MCF 10A (cell line): ENCODE results near the gene LZTR1. TPM values are rescaled to one million over a fixed set of nuclear protein-coding genes. Genes with fewer than 3 reads are reported as not detected.

Experiments used
- BruUV-seq: library from RNA; stranded (reverse); fragments of 400-500 nt; replicated peaks from 2 replicates; lab custom pipeline; 2021; lab: Mats Ljungman, UMichigan
- CTCF ChIA-PET: fragments of 300-600 bp; sonication (Branson Sonifier 250); formaldehyde crosslinking; extraction: SDS; loops from one replicate; lab custom pipeline; 2021; ENCODE audit warnings: antibody characterized with exemption, inconsistent platforms; lab: Yijun Ruan, JAX
- POLR2A ChIA-PET: fragments of 300-600, 350-650 bp; sonication (Branson Sonifier 250); formaldehyde crosslinking; extraction: SDS; loops from one replicate; lab custom pipeline; 2020; ENCODE audit warnings: antibody characterized with exemption, inconsistent platforms; lab: Yijun Ruan, JAX
- DNase-seq: peaks from one replicate; pipeline ENCODE4 v3.0.0-alpha.2; 2018; ENCODE audit not compliant: unreplicated experiment
- H3K27ac Mint-ChIP-seq: one replicate; pipeline ENCODE4 v1.8.0; 2022; ENCODE audit warnings: mild to moderate bottlenecking, low read depth, mixed read lengths; ENCODE audit not compliant: unreplicated experiment
- H3K27me3 Mint-ChIP-seq: one replicate; pipeline ENCODE4 v1.8.0; 2022; ENCODE audit warnings: mixed read lengths; ENCODE audit not compliant: insufficient read depth, unreplicated experiment
- H3K36me3 Mint-ChIP-seq: one replicate; pipeline ENCODE4 v1.8.0; 2022; ENCODE audit warnings: mild to moderate bottlenecking, moderate library complexity, mixed read lengths; ENCODE audit not compliant: insufficient read depth, unreplicated experiment
- H3K4me1 Mint-ChIP-seq: one replicate; pipeline ENCODE4 v1.8.0; 2022; ENCODE audit warnings: mixed read lengths; ENCODE audit not compliant: insufficient read depth, unreplicated experiment
- H3K4me3 Mint-ChIP-seq: one replicate; pipeline ENCODE4 v1.8.0; 2022; ENCODE audit warnings: mild to moderate bottlenecking, moderate library complexity, mixed read lengths; ENCODE audit not compliant: unreplicated experiment
- H3K9me3 Mint-ChIP-seq: one replicate; pipeline ENCODE4 v1.8.0; 2022; ENCODE audit warnings: mixed read lengths; ENCODE audit not compliant: unreplicated experiment
- intact Hi-C: fragments of 100-400 bp; cut with micrococcal nuclease; formaldehyde crosslinking; loops from 2 replicates; pipeline ENCODE4 v1.14.1; 2022
- total RNA-seq: library from RNA; stranded (reverse); gene quantifications from 2 replicates; pipeline ENCODE4 v1.2.3, GENCODE V29; 2022
- TF ChIP-seq, protein P1 (sequence below): fragments of 200-600 bp; IDR thresholded peaks from one replicate; pipeline ENCODE4 v1.8.0; 2022; ENCODE audit warnings: antibody characterized with exemption, mild to moderate bottlenecking; ENCODE audit not compliant: unreplicated experiment

The LZTR1 gene
- total RNA-seq, 1 experiment from 2014 or later, result 49.2 TPM

DNA sequence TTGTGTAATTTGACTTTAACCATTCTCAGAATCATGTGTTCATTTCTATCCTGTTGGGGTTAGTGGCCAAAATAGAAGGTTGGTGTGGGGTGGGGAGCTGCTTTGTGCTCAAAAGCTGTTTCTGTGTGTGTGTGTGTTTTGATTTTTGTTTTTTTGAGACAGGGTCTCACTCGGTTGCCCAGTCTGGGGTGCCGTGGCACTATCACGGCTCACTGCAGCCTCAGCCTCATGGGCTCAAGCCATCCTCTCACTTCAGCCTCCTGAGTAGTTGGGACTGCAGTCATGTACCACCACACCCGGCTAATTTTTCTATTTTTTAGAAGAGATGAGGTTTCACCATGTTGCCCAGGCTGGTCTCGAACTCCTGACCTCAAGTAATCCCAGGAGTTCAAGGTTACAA, 33.1 kb upstream of the LZTR1 start:
- CTCF ChIA-PET, result interaction anchor here (0.5 kb wide), 1 partner anchor 24 kb away, joined by 3 read pairs; no protein-coding TSS in a partner anchor

DNA sequence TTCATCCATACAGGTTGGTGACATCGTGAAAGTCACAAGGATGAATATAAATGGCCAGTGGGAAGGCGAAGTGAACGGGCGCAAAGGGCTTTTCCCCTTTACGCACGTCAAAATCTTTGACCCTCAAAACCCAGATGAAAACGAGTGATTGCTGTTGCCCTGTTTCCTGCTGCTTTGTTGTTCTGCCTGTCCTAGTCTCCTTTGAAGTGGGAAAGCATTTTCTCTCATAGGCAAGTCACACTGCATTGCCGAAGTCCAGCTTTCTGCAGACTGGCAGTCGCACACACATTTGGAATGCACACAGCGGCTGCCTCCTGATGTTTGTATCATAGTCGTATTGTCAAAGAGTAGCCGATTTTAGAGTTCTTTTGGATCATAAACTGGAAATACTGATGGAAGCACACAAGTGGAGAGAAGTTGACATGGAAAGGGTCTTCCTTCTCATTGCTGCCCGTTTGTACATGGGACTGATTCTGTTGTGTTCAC, 32.4 kb upstream of the LZTR1 start:
- TF ChIP-seq, protein P1, sequence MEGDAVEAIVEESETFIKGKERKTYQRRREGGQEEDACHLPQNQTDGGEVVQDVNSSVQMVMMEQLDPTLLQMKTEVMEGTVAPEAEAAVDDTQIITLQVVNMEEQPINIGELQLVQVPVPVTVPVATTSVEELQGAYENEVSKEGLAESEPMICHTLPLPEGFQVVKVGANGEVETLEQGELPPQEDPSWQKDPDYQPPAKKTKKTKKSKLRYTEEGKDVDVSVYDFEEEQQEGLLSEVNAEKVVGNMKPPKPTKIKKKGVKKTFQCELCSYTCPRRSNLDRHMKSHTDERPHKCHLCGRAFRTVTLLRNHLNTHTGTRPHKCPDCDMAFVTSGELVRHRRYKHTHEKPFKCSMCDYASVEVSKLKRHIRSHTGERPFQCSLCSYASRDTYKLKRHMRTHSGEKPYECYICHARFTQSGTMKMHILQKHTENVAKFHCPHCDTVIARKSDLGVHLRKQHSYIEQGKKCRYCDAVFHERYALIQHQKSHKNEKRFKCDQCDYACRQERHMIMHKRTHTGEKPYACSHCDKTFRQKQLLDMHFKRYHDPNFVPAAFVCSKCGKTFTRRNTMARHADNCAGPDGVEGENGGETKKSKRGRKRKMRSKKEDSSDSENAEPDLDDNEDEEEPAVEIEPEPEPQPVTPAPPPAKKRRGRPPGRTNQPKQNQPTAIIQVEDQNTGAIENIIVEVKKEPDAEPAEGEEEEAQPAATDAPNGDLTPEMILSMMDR, result no peak
- no peak for DNase-seq
- Mint-ChIP-seq H3K36me3 (peaks cover 66% of the 10 kb centered on the region), H3K27me3 (no peaks in the 10 kb centered on the region), H3K4me1 (peaks cover 49% of the 10 kb centered on the region), H3K4me3 (no peak overlapping the region), H3K27ac (peak overlapping the region; percentile 77), H3K9me3 (no peaks in the 10 kb centered on the region)
- intact Hi-C loops, result loop anchor here (5.0 kb wide), 1 partner anchor 32 kb away; the partner anchor contains the start of gene CRKL
- ChIA-PET POLR2A (interaction anchor here (0.8 to 2.5 kb wide), 3 partner anchors 30 to 49 kb away, joined by 3 to 8 read pairs (median 3); partner anchors contain the start of gene LZTR1), CTCF (interaction anchor here (0.5 to 1.7 kb wide), 2 partner anchors 64 to 163 kb away, joined by 3 to 7 read pairs; no protein-coding TSS in a partner anchor)
- no TSS peak for BruUV-seq

More for the DNA sequence above, 33.1 kb upstream of the LZTR1 start:
- Mint-ChIP-seq H3K27me3 (no peaks in the 10 kb centered on the region), H3K4me1 (peaks cover 44% of the 10 kb centered on the region), H3K4me3 (no peak overlapping the region), H3K27ac (no peak overlapping the region), H3K36me3 (peaks cover 62% of the 10 kb centered on the region), H3K9me3 (no peaks in the 10 kb centered on the region)
- no TSS peak for BruUV-seq
- POLR2A ChIA-PET, result interaction anchor here (0.5 to 2.5 kb wide), 2 partner anchors 29 to 71 kb away, joined by 3 to 8 read pairs; no protein-coding TSS in a partner anchor
- intact Hi-C loops, result no loop called here
- DNase-seq, result no peak
- TF ChIP-seq, protein P1, result no peak

DNA sequence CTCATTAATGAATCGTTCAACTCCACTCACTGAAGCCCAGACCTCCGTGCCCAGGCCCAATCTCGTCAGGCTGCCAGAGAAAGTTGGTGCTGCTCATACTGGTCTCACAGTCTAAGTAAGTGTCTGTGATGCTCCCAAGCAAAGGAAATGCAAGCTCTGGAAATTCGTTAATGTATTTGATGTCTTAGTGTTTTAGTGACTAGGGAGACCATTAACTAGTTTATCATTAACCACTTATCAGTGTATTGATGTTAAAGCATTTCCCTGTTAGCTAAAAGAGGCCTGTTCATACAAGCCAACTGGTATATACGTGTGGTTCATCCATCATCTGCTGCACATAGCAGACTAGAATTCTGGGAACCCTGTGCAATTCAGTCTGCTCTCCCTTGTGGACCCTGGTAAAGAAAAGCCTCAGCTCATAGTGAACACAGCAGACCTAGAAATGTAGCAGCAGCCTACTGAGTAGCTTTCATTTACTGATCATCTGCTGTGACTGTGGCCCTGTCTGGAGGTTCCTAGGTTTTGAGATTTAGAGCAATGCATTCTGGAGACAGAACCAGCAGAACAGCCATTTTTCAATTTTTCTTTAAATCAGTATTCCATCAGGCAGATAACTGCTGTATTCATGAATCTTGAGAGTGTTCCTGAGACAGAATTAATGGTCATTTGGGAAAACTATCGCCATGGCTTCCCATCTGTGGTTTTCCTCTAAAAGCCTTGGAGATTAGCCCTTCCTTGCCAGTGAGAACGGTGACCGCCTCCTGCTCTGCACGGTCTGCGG, 30.8 kb upstream of the LZTR1 start:
- TF ChIP-seq, protein P1, result no peak
- peaks cover 33% of the 10 kb centered on the region for H3K4me1 Mint-ChIP-seq
- intact Hi-C loops, result loop anchor here (5.0 kb wide), 1 partner anchor 34 kb away; the partner anchor contains the start of gene CRKL
- POLR2A ChIA-PET, result interaction anchor here (0.6 to 4.0 kb wide), 7 partner anchors 11 to 47 kb away, joined by 3 to 23 read pairs (median 4); no protein-coding TSS in a partner anchor
- peak overlapping the region; percentile 77 for H3K27ac Mint-ChIP-seq
- no peaks in the 10 kb centered on the region for H3K9me3 Mint-ChIP-seq
- H3K27me3 Mint-ChIP-seq, result no peaks in the 10 kb centered on the region
- DNase-seq, result no peak
- CTCF ChIA-PET, result interaction anchor here (0.6 to 1.7 kb wide), 3 partner anchors 25 to 66 kb away, joined by 3 to 7 read pairs (median 3); no protein-coding TSS in a partner anchor
- H3K36me3 Mint-ChIP-seq, result peaks cover 61% of the 10 kb centered on the region
- no peak overlapping the region for H3K4me3 Mint-ChIP-seq
- BruUV-seq, result no TSS peak

DNA sequence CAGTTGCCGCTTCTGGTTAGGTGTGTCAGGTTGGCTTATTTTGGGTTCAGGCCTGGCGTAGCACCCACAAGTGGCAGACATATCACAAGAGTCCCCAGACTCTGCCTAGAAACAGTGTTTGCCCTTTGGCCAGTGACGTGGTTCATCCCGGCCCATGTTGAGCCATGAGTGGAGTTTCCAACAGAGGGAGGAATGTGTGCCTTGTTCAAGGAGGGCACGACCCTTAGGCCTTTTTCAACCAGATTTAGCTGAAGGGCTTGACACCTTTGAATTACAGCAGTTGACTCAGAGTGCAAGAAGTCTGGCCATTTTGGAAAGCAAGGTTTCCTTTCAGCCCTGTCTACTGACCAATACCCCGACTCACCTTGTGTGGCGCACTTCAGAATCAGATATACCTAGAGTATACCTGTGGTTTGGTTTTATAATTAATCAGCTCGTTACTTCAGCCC, 30.1 kb upstream of the LZTR1 start:
- BruUV-seq, result no TSS peak
- TF ChIP-seq, protein P1, result no peak
- peaks cover 27% of the 10 kb centered on the region for H3K4me1 Mint-ChIP-seq
- intact Hi-C loops, result loop anchor here (5.0 kb wide), 1 partner anchor 35 kb away; the partner anchor contains the start of gene CRKL
- ChIA-PET POLR2A (interaction anchor here (0.6 to 4.0 kb wide), 5 partner anchors 10 to 447 kb away, joined by 3 to 23 read pairs (median 3); no protein-coding TSS in a partner anchor), CTCF (interaction anchor here (0.5 to 0.6 kb wide), 3 partner anchors 33 to 65 kb away, joined by 3 read pairs; no protein-coding TSS in a partner anchor)
- H3K27ac Mint-ChIP-seq, result no peak overlapping the region
- no peak overlapping the region for H3K4me3 Mint-ChIP-seq
- no peaks in the 10 kb centered on the region for H3K9me3 Mint-ChIP-seq
- H3K36me3 Mint-ChIP-seq, result peaks cover 60% of the 10 kb centered on the region
- H3K27me3 Mint-ChIP-seq, result no peaks in the 10 kb centered on the region
- DNase-seq, result no peak
